PFSK-1 (cell line): ENCODE data around the gene CORO2A.

Experiments
- POLR2AphosphoS5 ChIP-seq: IDR thresholded peaks from 2 replicates; pipeline ENCODE4 v1.6.1; 2012; ENCODE audit warnings: low read depth, mild to moderate bottlenecking, control low read depth, low read length, moderate library complexity
- SIN3A ChIP-seq: IDR thresholded peaks from 2 replicates; pipeline ENCODE4 v1.6.1; 2012; ENCODE audit warnings: mild to moderate bottlenecking, low read length, moderate library complexity, borderline replicate concordance; ENCODE audit not compliant: insufficient read depth
- TAF1 ChIP-seq: IDR thresholded peaks from 2 replicates; pipeline ENCODE4 v1.6.1; 2012; ENCODE audit warnings: low read length, control low read depth, borderline replicate concordance; ENCODE audit not compliant: insufficient read depth
- TF ChIP-seq, protein P1 (sequence below), 2 experiments: IDR thresholded peaks; 2 replicates each; pipeline versions ENCODE4 v1.6.1 to v1.8.0; 2011 to 2012; ENCODE audit warnings: low read depth in 2 of 2, low read length in 2 of 2, control low read depth in 1 of 2, inconsistent platforms in 1 of 2, mild to moderate bottlenecking in 1 of 2, moderate library complexity in 1 of 2; ENCODE audit not compliant: insufficient read depth in 1 of 2

DNA sequence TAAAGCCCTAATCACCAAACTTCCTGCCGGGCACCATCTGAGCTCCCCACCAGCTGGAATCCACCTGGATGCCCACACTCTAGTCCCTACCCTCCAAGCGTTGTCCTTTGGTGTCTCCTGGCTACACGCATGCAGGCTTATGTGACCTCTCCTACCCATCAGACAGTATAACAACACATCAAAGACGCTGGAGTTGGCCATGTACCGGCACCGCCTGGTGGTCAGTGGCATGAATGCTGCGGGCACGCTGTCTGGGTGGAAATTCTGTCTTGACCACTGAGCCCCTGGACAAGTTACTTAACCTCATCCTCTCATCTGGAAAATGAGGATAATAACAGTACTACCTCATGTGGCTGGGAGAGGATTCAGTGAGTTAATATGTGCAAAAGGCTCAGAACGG is 23.4 kb upstream of the CORO2A start:
- no peak for TF ChIP-seq SIN3A
- TF ChIP-seq, protein P1, sequence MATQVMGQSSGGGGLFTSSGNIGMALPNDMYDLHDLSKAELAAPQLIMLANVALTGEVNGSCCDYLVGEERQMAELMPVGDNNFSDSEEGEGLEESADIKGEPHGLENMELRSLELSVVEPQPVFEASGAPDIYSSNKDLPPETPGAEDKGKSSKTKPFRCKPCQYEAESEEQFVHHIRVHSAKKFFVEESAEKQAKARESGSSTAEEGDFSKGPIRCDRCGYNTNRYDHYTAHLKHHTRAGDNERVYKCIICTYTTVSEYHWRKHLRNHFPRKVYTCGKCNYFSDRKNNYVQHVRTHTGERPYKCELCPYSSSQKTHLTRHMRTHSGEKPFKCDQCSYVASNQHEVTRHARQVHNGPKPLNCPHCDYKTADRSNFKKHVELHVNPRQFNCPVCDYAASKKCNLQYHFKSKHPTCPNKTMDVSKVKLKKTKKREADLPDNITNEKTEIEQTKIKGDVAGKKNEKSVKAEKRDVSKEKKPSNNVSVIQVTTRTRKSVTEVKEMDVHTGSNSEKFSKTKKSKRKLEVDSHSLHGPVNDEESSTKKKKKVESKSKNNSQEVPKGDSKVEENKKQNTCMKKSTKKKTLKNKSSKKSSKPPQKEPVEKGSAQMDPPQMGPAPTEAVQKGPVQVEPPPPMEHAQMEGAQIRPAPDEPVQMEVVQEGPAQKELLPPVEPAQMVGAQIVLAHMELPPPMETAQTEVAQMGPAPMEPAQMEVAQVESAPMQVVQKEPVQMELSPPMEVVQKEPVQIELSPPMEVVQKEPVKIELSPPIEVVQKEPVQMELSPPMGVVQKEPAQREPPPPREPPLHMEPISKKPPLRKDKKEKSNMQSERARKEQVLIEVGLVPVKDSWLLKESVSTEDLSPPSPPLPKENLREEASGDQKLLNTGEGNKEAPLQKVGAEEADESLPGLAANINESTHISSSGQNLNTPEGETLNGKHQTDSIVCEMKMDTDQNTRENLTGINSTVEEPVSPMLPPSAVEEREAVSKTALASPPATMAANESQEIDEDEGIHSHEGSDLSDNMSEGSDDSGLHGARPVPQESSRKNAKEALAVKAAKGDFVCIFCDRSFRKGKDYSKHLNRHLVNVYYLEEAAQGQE (IDR thresholded peaks at IDR 0.05; ENCODE audit: insufficient read depth in 1 of 2, low read depth in 2 of 2, low read length in 2 of 2) = no peak
- no peak for TF ChIP-seq TAF1
- no peak for TF ChIP-seq POLR2AphosphoS5
